OCI-LY3 (cell line): ENCODE results near the gene METTL16.

ENCODE experiments used
- H2AFZ ChIP-seq: fragments of 200-600, 300-600 bp; shearing (Covaris generic); 2 replicates; pipeline ENCODE4 v1.6.0; 2014; ENCODE audit warnings: antibody characterized with exemption, low read depth, low read length
- H3K27ac ChIP-seq: fragments of 200-600, 300-600 bp; sonication (generic); 2 replicates; pipeline ENCODE4 v1.5.1; 2014; ENCODE audit warnings: mild to moderate bottlenecking, low read length, moderate library complexity, mixed read lengths
- H3K27me3 ChIP-seq: fragments of 200-600, 300-600 bp; sonication (generic); 2 replicates; pipeline ENCODE4 v1.6.1; 2014; ENCODE audit warnings: low read depth, low read length, mixed read lengths
- H3K36me3 ChIP-seq: fragments of 200-600, 300-600 bp; sonication (generic); replicated peaks from 2 replicates; pipeline ENCODE3; 2014; ENCODE audit warnings: low read depth, low read length, mixed read lengths
- H3K4me1 ChIP-seq: fragments of 300-600, 200-600 bp; sonication (generic); 2 replicates; pipeline ENCODE4 v1.6.1; 2014; ENCODE audit warnings: low read length, mixed read lengths
- H3K4me2 ChIP-seq: fragments of 200-600, 300-600 bp; sonication (generic); 2 replicates; pipeline ENCODE4 v1.6.1; 2014; ENCODE audit warnings: low read length, mixed read lengths
- H3K4me3 ChIP-seq: fragments of 300-600, 200-600 bp; sonication (generic); 2 replicates; pipeline ENCODE4 v1.5.1; 2014; ENCODE audit warnings: antibody characterized with exemption, mild to moderate bottlenecking, low read length, moderate library complexity
- H3K79me2 ChIP-seq: fragments of 300-600, 200-600 bp; shearing (Covaris generic); 2 replicates; pipeline ENCODE4 v1.6.1; 2014; ENCODE audit warnings: mild to moderate bottlenecking, low read length, mixed read lengths
- H3K9ac ChIP-seq: fragments of 300-600, 200-600 bp; shearing (Covaris generic); 2 replicates; pipeline ENCODE4 v1.6.0; 2014; ENCODE audit warnings: mild to moderate bottlenecking, low read length, moderate library complexity
- H3K9me3 ChIP-seq: fragments of 200-600, 300-600 bp; shearing (Covaris generic); 2 replicates; pipeline ENCODE4 v1.6.1; 2014; ENCODE audit warnings: low read length, mixed read lengths; ENCODE audit not compliant: insufficient read depth
- H4K20me1 ChIP-seq: fragments of 200-600, 300-600 bp; sonication (generic); 2 replicates; pipeline ENCODE4 v1.6.1; 2016; ENCODE audit warnings: low read length, mixed read lengths; ENCODE audit not compliant: insufficient read depth
- CTCF ChIP-seq: fragments of 200-600, 300-600 bp; sonication (generic); IDR thresholded peaks from 2 replicates; pipeline ENCODE4 v1.5.1; 2014; ENCODE audit warnings: antibody characterized with exemption, low read length, low read depth
- EZH2phosphoT487 ChIP-seq: fragments of 200-600 bp; shearing (Covaris generic); IDR thresholded peaks from 2 replicates; pipeline ENCODE4 v1.6.1; 2018; ENCODE audit warnings: antibody characterized with exemption, mixed run types, low read depth

The METTL16 gene

GRCh38 chr17:2521257-2521656, 9.6 kb upstream of the METTL16 start:
- Histone ChIP-seq H2AFZ (no peak overlapping the region), H3K36me3 (no peaks in the 10 kb centered on the region), H4K20me1 (no peaks in the 10 kb centered on the region), H3K4me1 (no peaks in the 10 kb centered on the region), H3K4me3 (no peak overlapping the region), H3K27ac (no peak overlapping the region), H3K4me2 (no peak overlapping the region), H3K9me3 (no peaks in the 10 kb centered on the region), H3K79me2 (no peaks in the 10 kb centered on the region), H3K27me3 (no peaks in the 10 kb centered on the region), H3K9ac (no peak overlapping the region)
- TF ChIP-seq CTCF, result no peak

- Histone ChIP-seq H3K4me1 (no peaks in the 10 kb centered on the region), H4K20me1 (no peaks in the 10 kb centered on the region), H3K9ac (no peak overlapping the region), H3K9me3 (no peaks in the 10 kb centered on the region), H3K27me3 (no peaks in the 10 kb centered on the region), H3K79me2 (no peaks in the 10 kb centered on the region), H3K4me2 (no peak overlapping the region), H3K27ac (no peak overlapping the region), H2AFZ (no peak overlapping the region), H3K4me3 (no peak overlapping the region), H3K36me3 (no peaks in the 10 kb centered on the region)
- TF ChIP-seq EZH2phosphoT487 (no peak), CTCF (no peak)
Measured at GRCh38 chr17:2517539-2517938, 5.9 kb upstream of the METTL16 start.

GRCh38 chr17:2511138-2511461, 588 bp downstream of the METTL16 start:
- Histone ChIP-seq H3K36me3 (peaks cover 10% of the 10 kb centered on the region), H3K9ac (peak overlapping the region; percentile 81), H3K4me3 (peak overlapping the region; percentile 94), H2AFZ (peak overlapping the region; percentile 66), H3K4me2 (peak overlapping the region; percentile 78), H3K4me1 (peaks cover 6% of the 10 kb centered on the region; the same call in 1 of the 2 replicates), H3K9me3 (no peaks in the 10 kb centered on the region), H3K79me2 (peaks cover 40% of the 10 kb centered on the region), H3K27ac (peak overlapping the region; percentile 92), H3K27me3 (no peaks in the 10 kb centered on the region), H4K20me1 (no peaks in the 10 kb centered on the region)
- TF ChIP-seq CTCF, result no peak

GRCh38 chr17:2510559-2510958, 1.1 kb downstream of the METTL16 start:
- H3K79me2 ChIP-seq, result peaks cover 45% of the 10 kb centered on the region
- H3K9me3 ChIP-seq, result no peaks in the 10 kb centered on the region
- H3K9ac ChIP-seq, result peak overlapping the region; percentile 81
- no peak overlapping the region for H2AFZ ChIP-seq
- no peaks in the 10 kb centered on the region for H4K20me1 ChIP-seq
- peak overlapping the region; percentile 92 for H3K27ac ChIP-seq
- H3K4me3 ChIP-seq, result peak overlapping the region; percentile 94
- H3K36me3 ChIP-seq, result peaks cover 13% of the 10 kb centered on the region
- no peak for TF ChIP-seq CTCF
- TF ChIP-seq EZH2phosphoT487, result no peak
- no peaks in the 10 kb centered on the region for H3K27me3 ChIP-seq
- peaks cover 6% of the 10 kb centered on the region; the same call in 1 of the 2 replicates for H3K4me1 ChIP-seq
- peak overlapping the region; percentile 78 for H3K4me2 ChIP-seq
